ENCODE measurements around the gene ENTPD3. TPM values are rescaled to one million over a fixed set of nuclear protein-coding genes. Genes with fewer than 3 reads are reported as not detected.

The ENTPD3 gene
- total RNA-seq, 1 experiment from 2014 or later: 0.50 TPM

- TF ChIP-seq, protein P1, sequence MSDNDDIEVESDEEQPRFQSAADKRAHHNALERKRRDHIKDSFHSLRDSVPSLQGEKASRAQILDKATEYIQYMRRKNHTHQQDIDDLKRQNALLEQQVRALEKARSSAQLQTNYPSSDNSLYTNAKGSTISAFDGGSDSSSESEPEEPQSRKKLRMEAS (CRISPR knock-in tag; IDR thresholded peaks at IDR 0.05): no peak
- TF ChIP-seq CTCF (IDR thresholded peaks at IDR 0.05) (no peak), IRF2 (CRISPR knock-in tag; IDR thresholded peaks at IDR 0.05; ENCODE audit: borderline replicate concordance, low read depth) (no peak)
- TF ChIP-seq, protein P2, sequence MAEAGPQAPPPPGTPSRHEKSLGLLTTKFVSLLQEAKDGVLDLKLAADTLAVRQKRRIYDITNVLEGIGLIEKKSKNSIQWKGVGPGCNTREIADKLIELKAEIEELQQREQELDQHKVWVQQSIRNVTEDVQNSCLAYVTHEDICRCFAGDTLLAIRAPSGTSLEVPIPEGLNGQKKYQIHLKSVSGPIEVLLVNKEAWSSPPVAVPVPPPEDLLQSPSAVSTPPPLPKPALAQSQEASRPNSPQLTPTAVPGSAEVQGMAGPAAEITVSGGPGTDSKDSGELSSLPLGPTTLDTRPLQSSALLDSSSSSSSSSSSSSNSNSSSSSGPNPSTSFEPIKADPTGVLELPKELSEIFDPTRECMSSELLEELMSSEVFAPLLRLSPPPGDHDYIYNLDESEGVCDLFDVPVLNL (CRISPR knock-in tag; IDR thresholded peaks at IDR 0.05; ENCODE audit: borderline replicate concordance, low read depth): no peak
Observed at GRCh38 chr3:40463579-40463978, 76.6 kb downstream of the ENTPD3 start (continued).

GRCh38 chr3:40464339-40465110 lies 77.5 kb downstream of the ENTPD3 start:
- peak overlapping the region; percentile 90 for H3K27ac Mint-ChIP-seq
- no peaks in the 10 kb centered on the region for H3K27me3 Mint-ChIP-seq (ENCODE audit: low read depth)
- DNase-seq (ENCODE audit: low spot score) (no peak), ATAC-seq (peak; percentile 41; the same call in 1 of the 2 replicates)
- H3K36me3 Mint-ChIP-seq: peaks cover 40% of the 10 kb centered on the region
- CTCF ChIA-PET: no interaction called here
- H3K4me3 Mint-ChIP-seq: no peak overlapping the region
- H3K4me1 Mint-ChIP-seq: peaks cover 10% of the 10 kb centered on the region
- TF ChIP-seq NFATC4 (CRISPR knock-in tag; IDR thresholded peaks at IDR 0.05): peak; percentile 61; the same call in 1 of the 2 replicates
- peak; percentile 7; the same call in 1 of the 2 replicates for TF ChIP-seq ZNF671 (CRISPR knock-in tag; IDR thresholded peaks at IDR 0.05)
- TF ChIP-seq ERG (CRISPR knock-in tag; IDR thresholded peaks at IDR 0.05): peak; percentile 83; the same call in 1 of the 2 replicates
- no peak for TF ChIP-seq CBFB (CRISPR knock-in tag; IDR thresholded peaks at IDR 0.05; ENCODE audit: low read depth)
- POLR2A ChIA-PET: interaction anchor here (0.5 kb wide), 2 partner anchors 154 to 1819 kb away, joined by 3 to 5 read pairs; no protein-coding TSS in a partner anchor
- H3K9me3 Mint-ChIP-seq: no peaks in the 10 kb centered on the region

DNA sequence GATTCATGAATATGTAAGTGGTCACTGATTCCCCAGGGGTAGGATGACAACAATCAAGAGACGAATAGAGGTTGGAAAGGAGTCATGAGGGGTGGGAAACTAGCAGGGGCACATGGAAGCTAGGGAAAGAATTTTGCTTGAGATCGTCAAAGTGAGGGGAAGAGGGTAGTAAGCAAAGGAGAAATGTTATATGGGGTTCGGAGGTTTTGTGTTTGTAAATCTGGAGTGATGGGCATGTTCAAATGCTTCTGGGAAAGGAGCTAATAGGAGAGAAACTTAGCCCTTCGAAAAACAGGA lies 78.1 kb downstream of the ENTPD3 start:
- Mint-ChIP-seq H3K4me3 (no peak overlapping the region), H3K27me3 (ENCODE audit: low read depth) (no peaks in the 10 kb centered on the region), H3K27ac (peak overlapping the region; percentile 57), H3K36me3 (peaks cover 39% of the 10 kb centered on the region), H3K4me1 (peaks cover 10% of the 10 kb centered on the region), H3K9me3 (no peaks in the 10 kb centered on the region)
- no peak; the same call in 1 of the 2 replicates for ATAC-seq
- DNase-seq (ENCODE audit: low spot score): no peak
- TF ChIP-seq, protein P3, sequence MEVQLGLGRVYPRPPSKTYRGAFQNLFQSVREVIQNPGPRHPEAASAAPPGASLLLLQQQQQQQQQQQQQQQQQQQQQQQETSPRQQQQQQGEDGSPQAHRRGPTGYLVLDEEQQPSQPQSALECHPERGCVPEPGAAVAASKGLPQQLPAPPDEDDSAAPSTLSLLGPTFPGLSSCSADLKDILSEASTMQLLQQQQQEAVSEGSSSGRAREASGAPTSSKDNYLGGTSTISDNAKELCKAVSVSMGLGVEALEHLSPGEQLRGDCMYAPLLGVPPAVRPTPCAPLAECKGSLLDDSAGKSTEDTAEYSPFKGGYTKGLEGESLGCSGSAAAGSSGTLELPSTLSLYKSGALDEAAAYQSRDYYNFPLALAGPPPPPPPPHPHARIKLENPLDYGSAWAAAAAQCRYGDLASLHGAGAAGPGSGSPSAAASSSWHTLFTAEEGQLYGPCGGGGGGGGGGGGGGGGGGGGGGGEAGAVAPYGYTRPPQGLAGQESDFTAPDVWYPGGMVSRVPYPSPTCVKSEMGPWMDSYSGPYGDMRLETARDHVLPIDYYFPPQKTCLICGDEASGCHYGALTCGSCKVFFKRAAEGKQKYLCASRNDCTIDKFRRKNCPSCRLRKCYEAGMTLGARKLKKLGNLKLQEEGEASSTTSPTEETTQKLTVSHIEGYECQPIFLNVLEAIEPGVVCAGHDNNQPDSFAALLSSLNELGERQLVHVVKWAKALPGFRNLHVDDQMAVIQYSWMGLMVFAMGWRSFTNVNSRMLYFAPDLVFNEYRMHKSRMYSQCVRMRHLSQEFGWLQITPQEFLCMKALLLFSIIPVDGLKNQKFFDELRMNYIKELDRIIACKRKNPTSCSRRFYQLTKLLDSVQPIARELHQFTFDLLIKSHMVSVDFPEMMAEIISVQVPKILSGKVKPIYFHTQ (CRISPR knock-in tag; IDR thresholded peaks at IDR 0.05): 0 out of 2 replicates have a peak, but pooled peaks have one; percentile 30
- TF ChIP-seq SOX15 (CRISPR knock-in tag; IDR thresholded peaks at IDR 0.05) (no peak), ERG (CRISPR knock-in tag; IDR thresholded peaks at IDR 0.05) (peak; percentile 62; the same call in 1 of the 2 replicates), ZNF219 (CRISPR knock-in tag; IDR thresholded peaks at IDR 0.05; ENCODE audit: borderline replicate concordance) (no peak), NR1H2 (CRISPR knock-in tag; IDR thresholded peaks at IDR 0.05) (no peak), ESRRA (CRISPR knock-in tag; IDR thresholded peaks at IDR 0.05; ENCODE audit: borderline replicate concordance) (no peak), JUN (CRISPR knock-in tag; IDR thresholded peaks at IDR 0.05) (no peak), ATF1 (CRISPR knock-in tag; IDR thresholded peaks at IDR 0.05) (no peak)
- TF ChIP-seq, protein P4, sequence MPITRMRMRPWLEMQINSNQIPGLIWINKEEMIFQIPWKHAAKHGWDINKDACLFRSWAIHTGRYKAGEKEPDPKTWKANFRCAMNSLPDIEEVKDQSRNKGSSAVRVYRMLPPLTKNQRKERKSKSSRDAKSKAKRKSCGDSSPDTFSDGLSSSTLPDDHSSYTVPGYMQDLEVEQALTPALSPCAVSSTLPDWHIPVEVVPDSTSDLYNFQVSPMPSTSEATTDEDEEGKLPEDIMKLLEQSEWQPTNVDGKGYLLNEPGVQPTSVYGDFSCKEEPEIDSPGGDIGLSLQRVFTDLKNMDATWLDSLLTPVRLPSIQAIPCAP (CRISPR knock-in tag; IDR thresholded peaks at IDR 0.05): no peak
- TF ChIP-seq, protein P5, sequence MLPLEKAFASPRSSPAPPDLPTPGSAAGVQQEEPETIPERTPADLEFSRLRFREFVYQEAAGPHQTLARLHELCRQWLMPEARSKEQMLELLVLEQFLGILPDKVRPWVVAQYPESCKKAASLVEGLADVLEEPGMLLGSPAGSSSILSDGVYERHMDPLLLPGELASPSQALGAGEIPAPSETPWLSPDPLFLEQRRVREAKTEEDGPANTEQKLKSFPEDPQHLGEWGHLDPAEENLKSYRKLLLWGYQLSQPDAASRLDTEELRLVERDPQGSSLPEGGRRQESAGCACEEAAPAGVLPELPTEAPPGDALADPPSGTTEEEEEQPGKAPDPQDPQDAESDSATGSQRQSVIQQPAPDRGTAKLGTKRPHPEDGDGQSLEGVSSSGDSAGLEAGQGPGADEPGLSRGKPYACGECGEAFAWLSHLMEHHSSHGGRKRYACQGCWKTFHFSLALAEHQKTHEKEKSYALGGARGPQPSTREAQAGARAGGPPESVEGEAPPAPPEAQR (CRISPR knock-in tag; IDR thresholded peaks at IDR 0.05): no peak
- CTCF ChIA-PET: interaction anchor here (0.5 kb wide), 1 partner anchor 31 kb away, joined by 3 read pairs; no protein-coding TSS in a partner anchor
- POLR2A ChIA-PET: interaction anchor here (0.5 to 1.1 kb wide), 2 partner anchors 12 to 1819 kb away, joined by 4 to 5 read pairs; no protein-coding TSS in a partner anchor

All from WTC11 (cell line).